Keratinocyte (primary cell): ENCODE results near the gene FBRSL1. TPM values are rescaled to one million over a fixed set of nuclear protein-coding genes. Genes with fewer than 3 reads are reported as not detected.

Experiments
- DNase-seq: peaks from one replicate; pipeline ENCODE4 v3.0.0-alpha.2; 2011; ENCODE audit warnings: low read depth, missing footprints, low spot score
- FAIRE-seq: peaks from 2 replicates; lab custom pipeline; 2011; peaks lifted over from hg19 to GRCh38; lab: Jason Lieb, UNC
- H2AFZ ChIP-seq: 2 replicates; pipeline ENCODE4 v1.6.0; 2012; ENCODE audit warnings: low read length, control low read depth, inconsistent platforms; ENCODE audit not compliant: control insufficient read depth
- H3K27ac ChIP-seq: 2 replicates; pipeline ENCODE4 v1.5.1; 2011; ENCODE audit warnings: low read length; ENCODE audit not compliant: control insufficient read depth, insufficient read depth
- H3K27me3 ChIP-seq: 3 replicates; pipeline ENCODE4 v1.6.0; 2011; ENCODE audit warnings: low read length; ENCODE audit not compliant: control insufficient read depth, insufficient read depth; ENCODE audit errors: extremely low read depth
- H3K36me3 ChIP-seq, 2 experiments: 2 replicates in 1 of 2; 3 replicates in 1 of 2; pipeline ENCODE4 v1.5.1; 2011; ENCODE audit warnings: low read length in 2 of 2, mild to moderate bottlenecking in 1 of 2; ENCODE audit not compliant: control insufficient read depth in 2 of 2, insufficient read depth in 2 of 2; ENCODE audit errors: extremely low read depth in 1 of 2
- H3K4me1 ChIP-seq: 3 replicates; pipeline ENCODE4 v1.5.1; 2011; ENCODE audit warnings: low read length; ENCODE audit not compliant: control insufficient read depth, insufficient read depth; ENCODE audit errors: extremely low read depth
- H3K4me2 ChIP-seq: 3 replicates; pipeline ENCODE4 v1.6.0; 2011; ENCODE audit warnings: low read depth, low read length; ENCODE audit not compliant: control insufficient read depth, insufficient read depth; ENCODE audit errors: extremely low read depth
- H3K4me3 ChIP-seq, 3 experiments: fragments of 200-600 bp in 1 of 3; sonication (generic) in 1 of 3; 2 replicates in 2 of 3; 3 replicates in 1 of 3; pipeline ENCODE4 v1.5.1; 2011 to 2016; ENCODE audit warnings: low read length in 3 of 3, mild to moderate bottlenecking in 3 of 3, control low read depth in 2 of 3, inconsistent platforms in 1 of 3, low read depth in 1 of 3, mixed read lengths in 1 of 3, mixed run types in 1 of 3, moderate library complexity in 1 of 3; ENCODE audit not compliant: control insufficient read depth in 2 of 3, insufficient read depth in 2 of 3; ENCODE audit errors: extremely low read depth in 1 of 3
- H3K79me2 ChIP-seq: 2 replicates; pipeline ENCODE4 v1.6.0; 2012; ENCODE audit warnings: low read length; ENCODE audit not compliant: control insufficient read depth, insufficient read depth
- H3K9ac ChIP-seq: 3 replicates; pipeline ENCODE4 v1.6.0; 2011; ENCODE audit warnings: low read length; ENCODE audit not compliant: control insufficient read depth, insufficient read depth; ENCODE audit errors: extremely low read depth
- H3K9me1 ChIP-seq: 3 replicates; pipeline ENCODE4 v1.6.0; 2011; ENCODE audit warnings: low read length; ENCODE audit not compliant: control insufficient read depth, insufficient read depth; ENCODE audit errors: extremely low read depth
- H3K9me3 ChIP-seq: 2 replicates; pipeline ENCODE4 v1.5.1; 2012; ENCODE audit warnings: low read depth, low read length; ENCODE audit not compliant: control insufficient read depth
- H4K20me1 ChIP-seq: 3 replicates; pipeline ENCODE4 v1.6.0; 2011; ENCODE audit warnings: low read length; ENCODE audit not compliant: control insufficient read depth, insufficient read depth; ENCODE audit errors: extremely low read depth
- EZH2 ChIP-seq: IDR thresholded peaks from one replicate; pipeline ENCODE4 v1.6.1; 2012; ENCODE audit warnings: inconsistent platforms, mild to moderate bottlenecking, low read length, moderate library complexity
- dilution Hi-C: fragments of 300-500 bp; cut with MboI; formaldehyde crosslinking; loops from one replicate; pipeline ENCODE4 v1.7.0; 2020; ENCODE audit warnings: low sequenced_read_pairs; ENCODE audit not compliant: extremely low pct_ligation_motif_present
- polyA plus RNA-seq, 5 experiments: library from polyadenylated mRNA; depleted of rRNA in 3 of 5; stranded (reverse) in 3 of 5; stranded (forward) in 1 of 5; unstranded in 1 of 5; fragments of >200 nt; gene quantifications; 1 replicate in 1 of 5; 2 replicates in 3 of 5; 3 replicates in 1 of 5; pipeline versions ENCODE4 v1.2.1 to v1.2.3, GENCODE V29; 2011 to 2012; ENCODE audit warnings: missing spikeins in 2 of 5, low read depth in 1 of 5, low replicate concordance in 1 of 5
- TF ChIP-seq, protein P1 (sequence below), 3 experiments: IDR thresholded peaks in 1 of 3; conservative IDR thresholded peaks in 1 of 3; optimal IDR thresholded peaks in 1 of 3; 2 replicates in 2 of 3; 3 replicates in 1 of 3; pipeline versions ENCODE3 to v1.5.1; 2011; ENCODE audit warnings: low read length in 3 of 3, mild to moderate bottlenecking in 3 of 3, moderate library complexity in 2 of 3, control low read depth in 1 of 3, inconsistent platforms in 1 of 3; ENCODE audit not compliant: insufficient read depth in 2 of 3; ENCODE audit errors: extremely low read depth in 1 of 3

Gene FBRSL1
- polyA plus RNA-seq, 1 donor (not counting 4 experiments of a cell fraction or from before 2014, with no cell fraction given): 0.89 TPM

DNA sequence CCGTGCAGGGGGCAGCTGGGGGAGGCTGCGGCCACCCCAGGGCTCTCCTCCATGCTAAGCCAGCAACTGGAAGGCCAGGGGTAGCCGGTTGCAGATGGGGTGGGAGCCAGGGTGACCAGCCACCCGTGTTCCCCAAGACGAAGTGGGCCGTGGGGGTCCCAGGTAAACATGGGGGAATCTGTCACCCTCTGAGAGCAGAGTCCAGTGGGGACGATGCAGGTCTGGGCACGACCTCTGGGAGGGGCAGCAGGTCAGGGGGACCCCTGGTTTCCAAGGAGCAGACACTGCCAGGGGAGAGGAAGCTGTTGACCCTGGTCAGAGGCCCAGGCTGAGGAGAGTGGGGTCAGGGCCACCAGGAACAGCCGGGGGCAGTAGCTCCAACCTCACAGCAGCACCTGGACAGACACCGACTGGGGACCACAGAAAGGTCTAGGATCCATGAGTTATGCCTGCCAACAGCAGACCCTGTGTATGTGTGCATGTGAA lies 35.0 kb upstream of the FBRSL1 start:
- Histone ChIP-seq H3K9me3 (peaks cover 8% of the 10 kb centered on the region), H3K36me3 (no peaks in the 10 kb centered on the region), H4K20me1 (no peaks in the 10 kb centered on the region), H3K27me3 (peaks cover 35% of the 10 kb centered on the region), H3K79me2 (no peaks in the 10 kb centered on the region), H3K9ac (no peak overlapping the region), H2AFZ (no peak overlapping the region), H3K27ac (no peak overlapping the region), H3K4me1 (no peaks in the 10 kb centered on the region), H3K4me3 (no peak overlapping the region), H3K9me1 (no peaks in the 10 kb centered on the region), H3K4me2 (no peak overlapping the region)
- TF ChIP-seq EZH2: no peak
- TF ChIP-seq, protein P1, sequence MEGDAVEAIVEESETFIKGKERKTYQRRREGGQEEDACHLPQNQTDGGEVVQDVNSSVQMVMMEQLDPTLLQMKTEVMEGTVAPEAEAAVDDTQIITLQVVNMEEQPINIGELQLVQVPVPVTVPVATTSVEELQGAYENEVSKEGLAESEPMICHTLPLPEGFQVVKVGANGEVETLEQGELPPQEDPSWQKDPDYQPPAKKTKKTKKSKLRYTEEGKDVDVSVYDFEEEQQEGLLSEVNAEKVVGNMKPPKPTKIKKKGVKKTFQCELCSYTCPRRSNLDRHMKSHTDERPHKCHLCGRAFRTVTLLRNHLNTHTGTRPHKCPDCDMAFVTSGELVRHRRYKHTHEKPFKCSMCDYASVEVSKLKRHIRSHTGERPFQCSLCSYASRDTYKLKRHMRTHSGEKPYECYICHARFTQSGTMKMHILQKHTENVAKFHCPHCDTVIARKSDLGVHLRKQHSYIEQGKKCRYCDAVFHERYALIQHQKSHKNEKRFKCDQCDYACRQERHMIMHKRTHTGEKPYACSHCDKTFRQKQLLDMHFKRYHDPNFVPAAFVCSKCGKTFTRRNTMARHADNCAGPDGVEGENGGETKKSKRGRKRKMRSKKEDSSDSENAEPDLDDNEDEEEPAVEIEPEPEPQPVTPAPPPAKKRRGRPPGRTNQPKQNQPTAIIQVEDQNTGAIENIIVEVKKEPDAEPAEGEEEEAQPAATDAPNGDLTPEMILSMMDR (optimal IDR thresholded peaks at IDR 0.05 in 1 of 3, IDR thresholded peaks at IDR 0.05 in 1 of 3, conservative IDR thresholded peaks at IDR 0.05 in 1 of 3; ENCODE audit: extremely low read depth in 1 of 3, insufficient read depth in 2 of 3, low read length in 3 of 3): no peak
- dilution Hi-C loops: no loop called here
- DNase-seq (no peak), FAIRE-seq (no peak)

DNA sequence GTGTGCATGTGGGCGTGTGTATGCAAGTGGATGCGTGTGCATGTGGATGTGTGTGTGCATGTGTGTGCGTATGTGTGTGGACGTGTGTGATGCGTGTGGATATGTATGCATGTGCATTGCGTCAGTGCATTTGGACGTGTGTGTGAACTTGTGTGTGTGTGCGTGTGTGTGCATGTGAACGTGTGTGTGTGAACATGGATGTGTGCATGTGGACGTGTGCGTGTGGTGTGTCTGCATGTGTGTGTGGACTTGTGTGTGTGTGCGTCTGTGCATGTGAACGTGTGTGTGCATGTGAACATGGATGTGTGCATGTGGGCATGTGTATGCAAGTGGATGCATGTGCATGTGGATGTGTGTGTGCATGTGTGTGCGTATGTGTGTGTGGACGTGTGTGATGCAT lies 34.4 kb upstream of the FBRSL1 start:
- no peak for FAIRE-seq
- TF ChIP-seq EZH2: no peak
- TF ChIP-seq, protein P1 (optimal IDR thresholded peaks at IDR 0.05 in 1 of 3, IDR thresholded peaks at IDR 0.05 in 1 of 3, conservative IDR thresholded peaks at IDR 0.05 in 1 of 3; ENCODE audit: extremely low read depth in 1 of 3, insufficient read depth in 2 of 3, low read length in 3 of 3): no peak
- DNase-seq: no peak
- H3K27ac ChIP-seq: no peak overlapping the region
- no peak overlapping the region for H3K9ac ChIP-seq
- no peak overlapping the region for H2AFZ ChIP-seq
- no peak overlapping the region for H3K4me3 ChIP-seq
- no peak overlapping the region for H3K4me2 ChIP-seq
- peaks cover 8% of the 10 kb centered on the region for H3K9me3 ChIP-seq
- dilution Hi-C loops: no loop called here
- no peaks in the 10 kb centered on the region for H3K79me2 ChIP-seq
- H3K27me3 ChIP-seq: peaks cover 30% of the 10 kb centered on the region
- H3K4me1 ChIP-seq: no peaks in the 10 kb centered on the region
- no peaks in the 10 kb centered on the region for H4K20me1 ChIP-seq
- H3K9me1 ChIP-seq: no peaks in the 10 kb centered on the region
- H3K36me3 ChIP-seq: no peaks in the 10 kb centered on the region
